CD8-positive, alpha-beta memory T cell (primary cell): ENCODE results near the gene ECSIT. TPM values are rescaled to one million over a fixed set of nuclear protein-coding genes. Genes with fewer than 3 reads are reported as not detected.
A peak's percentile ranks its signal among the peaks of the same experiment; 100 is the strongest.

ENCODE experiments used
- CTCF ChIA-PET: fragments of 350-600 bp; sonication (Branson Sonifier 250); formaldehyde crosslinking; loops from one replicate; lab custom pipeline; 2021; ENCODE audit warnings: antibody characterized with exemption; lab: Charles Lee
- POLR2A ChIA-PET: fragments of 350-600 bp; sonication (Branson Sonifier 250); formaldehyde crosslinking; loops from one replicate; lab custom pipeline; 2021; ENCODE audit warnings: antibody characterized with exemption; lab: Charles Lee
- DNase-seq, 5 donors: peaks; one replicate each; pipeline versions ENCODE4 v3.0.0 to v3.0.0-alpha.2; 2020 to 2022; ENCODE audit warnings: mixed read lengths in 1 of 5
- H3K27ac ChIP-seq: one replicate; pipeline ENCODE4 v1.7.0; 2013; ENCODE audit warnings: low read depth, mild to moderate bottlenecking, low read length, moderate library complexity
- H3K27me3 ChIP-seq: 2 replicates; pipeline ENCODE4 v1.7.0; 2013; ENCODE audit warnings: low read length, mild to moderate bottlenecking; ENCODE audit not compliant: insufficient read depth, poor library complexity, severe bottlenecking
- H3K36me3 ChIP-seq: 2 replicates; pipeline ENCODE4 v1.7.0; 2013; ENCODE audit warnings: mild to moderate bottlenecking, low read length, moderate library complexity; ENCODE audit not compliant: insufficient read depth
- H3K4me1 ChIP-seq: 2 replicates; pipeline ENCODE4 v1.7.0; 2013; ENCODE audit warnings: mild to moderate bottlenecking, low read length, moderate library complexity; ENCODE audit not compliant: insufficient read depth
- H3K4me3 ChIP-seq: 2 replicates; pipeline ENCODE4 v1.7.0; 2013; ENCODE audit warnings: mild to moderate bottlenecking, low read length
- H3K9me3 ChIP-seq: 2 replicates; pipeline ENCODE4 v1.7.0; 2013; ENCODE audit warnings: mild to moderate bottlenecking, low read length
- H3K27ac Mint-ChIP-seq, 8 donors: one replicate each; pipeline ENCODE4 v1.8.0; 2020 to 2021; ENCODE audit warnings: mixed read lengths in 8 of 8, mild to moderate bottlenecking in 6 of 8, inconsistent platforms in 3 of 8, moderate library complexity in 3 of 8
- H3K27me3 Mint-ChIP-seq, 2 donors: one replicate each; pipeline ENCODE4 v1.8.0; 2020 to 2021; ENCODE audit warnings: mixed read lengths in 2 of 2, mild to moderate bottlenecking in 1 of 2, moderate library complexity in 1 of 2
- H3K36me3 Mint-ChIP-seq, 3 donors: one replicate each; pipeline ENCODE4 v1.8.0; 2020 to 2021; ENCODE audit warnings: mixed read lengths in 3 of 3, inconsistent platforms in 1 of 3, mild to moderate bottlenecking in 1 of 3
- H3K4me1 Mint-ChIP-seq, 3 donors: one replicate each; pipeline ENCODE4 v1.8.0; 2020 to 2021; ENCODE audit warnings: mixed read lengths in 3 of 3, inconsistent platforms in 1 of 3, mild to moderate bottlenecking in 1 of 3
- H3K4me3 Mint-ChIP-seq, 7 donors: one replicate each; pipeline ENCODE4 v1.8.0; 2020 to 2021; ENCODE audit warnings: mixed read lengths in 7 of 7, mild to moderate bottlenecking in 6 of 7, moderate library complexity in 4 of 7, inconsistent platforms in 2 of 7
- H3K9me3 Mint-ChIP-seq, 5 donors: one replicate each; pipeline ENCODE4 v1.8.0; 2020 to 2022; ENCODE audit warnings: mixed read lengths in 5 of 5, mild to moderate bottlenecking in 3 of 5, moderate library complexity in 2 of 5, inconsistent platforms in 1 of 5
- polyA plus RNA-seq: library from polyadenylated mRNA; unstranded; fragments of 300-500 nt; fragmentation: Illumina TruSeq; gene quantifications from one replicate; pipeline ENCODE4 v1.2.3, GENCODE V29; 2021
- total RNA-seq, 2 experiments: library from RNA; stranded (reverse); gene quantifications; one replicate each; pipeline ENCODE4 v1.2.3, GENCODE V29; 2021

ECSIT gene
- total and polyA plus RNA-seq, 3 experiments from 2014 or later = 31.4 to 61.0 (median 59.6) TPM

DNA sequence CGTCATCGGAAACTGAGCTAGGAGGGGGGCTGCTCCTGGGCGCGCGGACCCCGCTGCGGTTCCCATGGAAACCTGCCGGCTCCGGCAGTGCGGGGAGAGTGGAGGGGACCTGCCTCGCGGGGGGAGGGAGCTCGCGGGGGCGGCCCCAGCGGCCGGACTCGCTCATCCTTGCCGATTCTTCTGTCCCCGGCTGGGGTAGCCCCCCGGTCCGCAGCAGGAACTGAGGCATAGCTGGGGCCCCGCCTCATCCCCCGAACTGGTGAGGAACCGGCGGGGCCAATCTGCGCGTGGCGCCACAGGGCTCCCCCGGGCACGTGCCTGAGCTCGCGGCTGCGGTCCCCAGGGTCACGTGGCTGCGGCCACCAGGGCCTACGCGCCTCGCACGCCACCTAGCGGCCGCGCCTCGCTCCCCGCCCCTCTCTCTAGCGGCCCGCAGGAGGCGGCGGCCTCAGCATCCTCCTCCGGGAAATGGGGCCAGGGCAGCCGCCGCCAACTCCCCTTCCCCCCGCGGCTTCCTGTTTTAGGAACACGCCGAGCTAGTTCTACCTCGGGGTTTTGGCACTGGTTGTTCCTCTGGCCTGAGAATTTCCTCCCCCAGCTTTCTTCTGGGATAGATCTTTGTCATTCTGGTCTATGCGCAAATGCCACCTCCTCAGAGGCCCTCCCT is 46.4 kb downstream of the ECSIT start:
- H3K27ac ChIP-seq = no peak overlapping the region

DNA sequence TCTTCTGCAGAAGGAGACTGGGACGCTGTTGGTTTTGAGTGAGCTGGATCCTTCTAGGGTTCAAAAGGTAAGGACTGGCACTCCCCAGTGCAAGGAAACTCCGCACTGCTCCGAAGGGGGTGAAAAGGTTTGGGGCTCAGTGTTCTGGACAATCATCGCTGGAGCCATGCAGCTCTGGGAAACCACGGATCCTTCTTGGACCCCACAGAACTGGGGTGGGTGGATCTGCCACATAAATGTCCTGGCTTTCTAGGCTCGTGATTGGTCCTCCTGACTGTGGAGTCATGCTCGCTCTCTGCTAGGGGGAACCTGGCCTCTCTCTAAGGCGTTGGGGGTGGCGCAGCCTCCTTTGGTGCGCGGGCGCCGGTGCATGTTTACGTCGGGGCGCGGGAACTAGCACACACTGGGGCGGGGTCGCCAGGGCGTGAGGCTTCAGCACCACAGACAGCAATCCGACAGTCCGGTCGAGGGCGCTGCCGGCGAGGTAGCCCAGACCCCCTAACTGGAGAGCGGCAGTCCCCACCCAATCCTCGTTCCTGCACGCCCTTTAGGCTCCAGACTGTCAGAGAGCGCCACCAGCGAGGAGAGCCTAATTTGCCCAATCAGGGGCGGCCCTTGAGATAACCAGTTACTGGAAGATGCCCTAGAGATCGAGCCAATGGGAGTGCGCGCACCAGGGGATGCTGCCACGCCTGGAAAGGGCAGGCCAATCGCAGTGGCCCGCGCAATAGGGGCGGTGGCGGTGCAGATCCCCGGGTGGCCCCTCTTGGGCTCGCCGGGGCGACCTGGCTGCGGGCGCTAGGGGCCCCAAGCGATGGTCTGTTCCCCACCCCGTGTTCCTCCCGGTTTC is 47.2 kb downstream of the ECSIT start:
- Histone ChIP-seq H3K27me3 (peaks cover 15% of the 10 kb centered on the region), H3K4me1 (peaks cover 23% of the 10 kb centered on the region), H3K36me3 (no peaks in the 10 kb centered on the region), H3K4me3 (peak overlapping the region; percentile 39), H3K9me3 (no peaks in the 10 kb centered on the region), H3K27ac (no peak overlapping the region)
- Mint-ChIP-seq H3K36me3 (peaks cover 0 to 13% (median 1%) of the 10 kb centered on the region in 3 donors), H3K9me3 (no peaks in the 10 kb centered on the region), H3K27me3 (peaks cover 26 to 29% of the 10 kb centered on the region in 2 donors), H3K4me3 (peak overlapping the region; percentile 38 to 79 (median 58)), H3K4me1 (peaks cover 19 to 26% (median 25%) of the 10 kb centered on the region in 3 donors), H3K27ac (peak overlapping the region in 6 of 8 donors; percentile 17 to 54 (median 42))
- peak; percentile 30 to 67 (median 49) for DNase-seq
- CTCF ChIA-PET = interaction anchor here (0.6 to 3.3 kb wide), 35 partner anchors 8 to 446 kb away, joined by 3 to 35 read pairs (median 4); partner anchors contain the start of genes ECSIT, ELOF1, EPOR and PRKCSH
- POLR2A ChIA-PET = interaction anchor here (0.5 to 1.7 kb wide), 7 partner anchors 24 to 852 kb away, joined by 3 to 9 read pairs (median 3); partner anchors contain the start of genes PRKCSH, ZNF563 and ZNF653

More for the DNA sequence above, 46.4 kb downstream of the ECSIT start:
- Mint-ChIP-seq H3K27ac (peak overlapping the region in 4 of 8 donors; percentile 34 to 52 (median 48)), H3K9me3 (no peaks in the 10 kb centered on the region), H3K27me3 (peaks cover 26 to 28% of the 10 kb centered on the region in 2 donors), H3K4me3 (peak overlapping the region; percentile 38 to 79 (median 61)), H3K4me1 (peaks cover 19 to 26% (median 25%) of the 10 kb centered on the region in 3 donors), H3K36me3 (peaks cover 0 to 17% (median 1%) of the 10 kb centered on the region in 3 donors)
- Histone ChIP-seq H3K4me3 (peak overlapping the region; percentile 39), H3K27me3 (peaks cover 15% of the 10 kb centered on the region), H3K4me1 (peaks cover 23% of the 10 kb centered on the region), H3K36me3 (no peaks in the 10 kb centered on the region), H3K9me3 (no peaks in the 10 kb centered on the region)
- DNase-seq = peak; percentile 80 to 89 (median 85)
- CTCF ChIA-PET = interaction anchor here (0.6 to 3.3 kb wide), 36 partner anchors 9 to 447 kb away, joined by 3 to 35 read pairs (median 4); partner anchors contain the start of genes CCDC159, ECSIT, ELOF1 and EPOR
- POLR2A ChIA-PET = interaction anchor here (0.5 to 1.7 kb wide), 6 partner anchors 23 to 851 kb away, joined by 3 to 9 read pairs (median 3); partner anchors contain the start of genes PRKCSH, ZNF563 and ZNF653

- Mint-ChIP-seq H3K27ac (peak within 1 kb of the TSS in 5 of 8 donors; percentile 19 to 54 (median 34)), H3K9me3 (no peaks in the 10 kb centered on the region), H3K36me3 (peaks cover 0 to 9% (median 0%) of the 10 kb centered on the region in 3 donors), H3K27me3 (peaks cover 26 to 29% of the 10 kb centered on the region in 2 donors), H3K4me3 (peak within 1 kb of the TSS in 5 of 7 donors; percentile 43 to 79 (median 58)), H3K4me1 (peaks cover 19 to 26% (median 25%) of the 10 kb centered on the region in 3 donors)
- peaks cover 15% of the 10 kb centered on the region for H3K27me3 ChIP-seq
- H3K27ac ChIP-seq = no peak within 1 kb of the TSS
- H3K9me3 ChIP-seq = no peaks in the 10 kb centered on the region
- no peak for DNase-seq
- peaks cover 23% of the 10 kb centered on the region for H3K4me1 ChIP-seq
- CTCF ChIA-PET = interaction anchor here (1.2 to 3.3 kb wide), 2 partner anchors 52 to 100 kb away, joined by 3 to 35 read pairs; no protein-coding TSS in a partner anchor
- no peak within 1 kb of the TSS for H3K4me3 ChIP-seq
- POLR2A ChIA-PET = no interaction called here
- H3K36me3 ChIP-seq = no peaks in the 10 kb centered on the region
These were observed 48.0 kb downstream of the ECSIT start, which contains the start of gene ELAVL3 for GRCh38 chr19:11480715-11481533. Gene ELAVL3 (minus strand): TSS chr19:11481046. CDS start chr19:11480608, 438 bp downstream.

GRCh38 chr19:11479898-11480714 is 48.8 kb downstream of the ECSIT start:
- no peak overlapping the region for H3K4me3 Mint-ChIP-seq
- H3K27me3 Mint-ChIP-seq = peaks cover 26 to 29% of the 10 kb centered on the region in 2 donors
- Histone ChIP-seq H3K27me3 (peaks cover 15% of the 10 kb centered on the region), H3K4me1 (peaks cover 23% of the 10 kb centered on the region), H3K27ac (no peak overlapping the region), H3K9me3 (no peaks in the 10 kb centered on the region), H3K4me3 (no peak overlapping the region), H3K36me3 (no peaks in the 10 kb centered on the region)
- ChIA-PET POLR2A (no interaction called here), CTCF (interaction anchor here (3.3 kb wide), 1 partner anchor 99 kb away, joined by 35 read pairs; no protein-coding TSS in a partner anchor)
- peaks cover 19 to 26% (median 25%) of the 10 kb centered on the region in 3 donors for H3K4me1 Mint-ChIP-seq
- no peaks in the 10 kb centered on the region for H3K9me3 Mint-ChIP-seq
- no peak overlapping the region for H3K27ac Mint-ChIP-seq
- peaks cover 0 to 6% (median 0%) of the 10 kb centered on the region in 3 donors for H3K36me3 Mint-ChIP-seq
- DNase-seq = no peak

GRCh38 chr19:11479090-11479897 is 49.6 kb downstream of the ECSIT start:
- H3K4me1 Mint-ChIP-seq = peaks cover 19 to 26% (median 25%) of the 10 kb centered on the region in 3 donors
- peaks cover 26 to 29% of the 10 kb centered on the region in 2 donors for H3K27me3 Mint-ChIP-seq
- Histone ChIP-seq H3K27ac (no peak overlapping the region), H3K36me3 (no peaks in the 10 kb centered on the region), H3K27me3 (peaks cover 15% of the 10 kb centered on the region), H3K4me3 (no peak overlapping the region), H3K4me1 (peaks cover 23% of the 10 kb centered on the region), H3K9me3 (no peaks in the 10 kb centered on the region)
- H3K4me3 Mint-ChIP-seq = peak overlapping the region in 4 of 7 donors; percentile 5 to 69 (median 44)
- H3K36me3 Mint-ChIP-seq = peaks cover 0 to 4% (median 0%) of the 10 kb centered on the region in 3 donors
- DNase-seq = peak in 1 of 5 donors; percentile 18
- H3K9me3 Mint-ChIP-seq = no peaks in the 10 kb centered on the region
- ChIA-PET CTCF (no interaction called here), POLR2A (no interaction called here)
- H3K27ac Mint-ChIP-seq = peak overlapping the region in 1 of 8 donors; percentile 57
